Mammary epithelial cell (primary cell): ENCODE measurements around the gene GADL1.

Experiments
- CTCF ChIP-seq, 2 donors: IDR thresholded peaks in 1 of 2; conservative IDR thresholded peaks in 1 of 2; 2 replicates each; pipeline ENCODE4 v1.5.1; 2011 to 2012; ENCODE audit warnings: inconsistent platforms in 2 of 2, low read length in 2 of 2, mild to moderate bottlenecking in 2 of 2, control low read depth in 1 of 2, low read depth in 1 of 2; ENCODE audit not compliant: insufficient read depth in 1 of 2; ENCODE audit errors: extremely low read depth in 1 of 2
- EZH2 ChIP-seq: IDR thresholded peaks from 2 replicates; pipeline ENCODE4 v1.6.1; 2012; ENCODE audit warnings: low read length, inconsistent platforms, borderline replicate concordance

- TF ChIP-seq CTCF (conservative IDR thresholded peaks at IDR 0.05 in 1 of 2, IDR thresholded peaks at IDR 0.05 in 1 of 2; ENCODE audit: extremely low read depth in 1 of 2, insufficient read depth in 1 of 2, low read depth in 1 of 2, low read length in 2 of 2), result no peak
- TF ChIP-seq EZH2, result no peak
Observed at GRCh38 chr3:30836141-30836540, 58.3 kb downstream of the GADL1 start.
